HG03460 (cell line): ENCODE measurements around the gene SLC9A9.
"Not testable (repeated sequence)": the region's sequence is repeated elsewhere in the genome, so short reads cannot be mapped to it uniquely, and the experiment has no call there.

ENCODE experiments used
- ATAC-seq: cut with Tn5 transposase; IDR thresholded peaks from one replicate; pipeline ENCODE4 v1.9.1; 2021; ENCODE audit not compliant: unreplicated experiment

Gene SLC9A9

DNA sequence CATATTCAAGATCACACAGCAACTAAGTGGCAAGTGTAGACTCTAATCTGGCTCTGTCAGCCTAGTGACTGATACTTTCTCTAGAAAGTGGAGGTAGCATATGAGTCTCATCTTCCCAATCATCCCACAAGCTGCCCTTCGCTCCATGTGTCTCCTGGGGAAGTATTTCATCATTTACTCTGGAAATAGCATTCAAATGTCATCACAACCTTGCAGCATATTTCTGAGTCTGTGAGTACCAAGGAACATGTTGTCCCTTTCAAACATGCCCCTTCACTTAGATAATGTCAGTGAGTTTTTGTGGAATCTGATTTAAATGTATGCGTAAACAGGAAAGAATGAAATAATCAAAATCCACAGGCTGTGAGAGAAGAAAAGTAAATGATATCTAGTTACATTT, 322.9 kb downstream of the SLC9A9 start:
- ATAC-seq = no peak

DNA sequence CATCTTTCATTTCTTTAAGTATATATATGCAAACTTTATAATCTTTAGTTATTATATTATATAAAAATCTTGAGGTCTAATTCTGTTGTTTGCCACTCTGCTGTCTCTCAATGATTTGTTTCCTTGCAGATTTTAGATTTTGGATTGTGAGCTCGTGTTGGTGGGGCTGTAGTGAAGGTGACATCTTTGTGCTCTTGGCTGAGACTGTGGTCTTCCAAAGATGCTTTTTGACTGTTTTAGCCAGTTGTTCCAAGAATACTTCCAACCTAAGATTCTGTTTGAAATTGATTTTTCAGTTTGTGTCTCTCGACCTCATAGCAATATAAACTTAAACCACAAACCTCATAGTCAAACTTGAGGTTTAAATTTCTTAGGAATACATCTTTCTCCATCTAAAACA, 326.5 kb downstream of the SLC9A9 start:
- no peak for ATAC-seq

DNA sequence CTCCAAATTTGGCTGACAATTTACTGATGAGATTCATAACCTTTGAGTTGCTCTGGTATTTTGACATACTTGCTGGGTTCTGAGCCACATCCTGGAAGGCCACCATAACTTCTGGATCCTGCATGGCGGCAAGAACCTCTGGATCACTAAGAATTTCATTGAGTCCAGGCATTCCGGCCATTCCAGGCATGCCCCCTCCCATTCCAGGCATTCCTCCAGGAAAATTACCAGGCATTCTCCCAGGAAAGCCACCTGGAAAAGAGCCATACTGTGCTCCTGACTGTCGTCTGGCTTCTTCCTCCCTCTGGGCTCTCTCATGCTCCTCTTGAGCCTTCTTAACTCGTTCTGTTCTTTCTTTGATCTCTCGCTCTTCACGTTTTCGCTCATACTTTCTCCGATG, 331.1 kb downstream of the SLC9A9 start:
- ATAC-seq = not testable (repeated sequence)

DNA sequence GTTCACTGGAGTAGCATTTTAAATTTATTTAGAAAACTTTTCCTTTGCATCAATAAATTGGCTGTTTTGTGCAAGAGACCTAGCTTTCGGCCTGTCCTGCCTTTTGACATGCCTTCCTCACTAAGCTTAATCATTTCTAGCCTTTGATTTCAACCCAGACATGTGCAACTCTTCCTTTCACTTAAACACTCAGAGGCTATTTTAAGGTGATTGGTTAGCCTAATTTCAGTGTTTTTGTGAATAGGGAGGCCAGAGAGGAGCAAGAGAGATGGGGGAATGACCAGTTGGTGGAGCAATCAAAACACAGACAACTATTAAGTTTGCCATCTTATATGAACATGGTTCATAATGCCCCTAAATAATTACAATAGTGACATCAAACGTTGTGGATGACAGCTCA, 333.4 kb downstream of the SLC9A9 start:
- ATAC-seq = no peak

DNA sequence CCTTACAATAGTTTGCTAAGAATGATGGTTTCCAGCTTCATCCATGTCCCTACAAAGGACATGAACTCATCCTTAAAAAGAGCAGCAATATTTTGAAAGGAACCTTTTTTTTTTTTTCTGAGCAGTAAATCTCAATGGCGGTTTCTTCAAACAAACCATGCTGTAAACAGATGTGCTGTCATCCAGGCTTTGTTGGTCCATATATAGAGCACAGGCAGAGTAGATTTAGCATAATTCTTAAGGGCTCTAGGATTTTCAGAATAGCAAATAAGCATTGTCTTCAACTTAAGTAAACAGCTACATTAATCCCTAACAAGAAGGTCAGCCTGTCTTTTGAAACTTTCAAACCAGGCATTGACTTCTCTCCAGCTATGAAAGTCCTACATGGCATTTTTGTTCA, 334.2 kb downstream of the SLC9A9 start:
- no peak for ATAC-seq

DNA sequence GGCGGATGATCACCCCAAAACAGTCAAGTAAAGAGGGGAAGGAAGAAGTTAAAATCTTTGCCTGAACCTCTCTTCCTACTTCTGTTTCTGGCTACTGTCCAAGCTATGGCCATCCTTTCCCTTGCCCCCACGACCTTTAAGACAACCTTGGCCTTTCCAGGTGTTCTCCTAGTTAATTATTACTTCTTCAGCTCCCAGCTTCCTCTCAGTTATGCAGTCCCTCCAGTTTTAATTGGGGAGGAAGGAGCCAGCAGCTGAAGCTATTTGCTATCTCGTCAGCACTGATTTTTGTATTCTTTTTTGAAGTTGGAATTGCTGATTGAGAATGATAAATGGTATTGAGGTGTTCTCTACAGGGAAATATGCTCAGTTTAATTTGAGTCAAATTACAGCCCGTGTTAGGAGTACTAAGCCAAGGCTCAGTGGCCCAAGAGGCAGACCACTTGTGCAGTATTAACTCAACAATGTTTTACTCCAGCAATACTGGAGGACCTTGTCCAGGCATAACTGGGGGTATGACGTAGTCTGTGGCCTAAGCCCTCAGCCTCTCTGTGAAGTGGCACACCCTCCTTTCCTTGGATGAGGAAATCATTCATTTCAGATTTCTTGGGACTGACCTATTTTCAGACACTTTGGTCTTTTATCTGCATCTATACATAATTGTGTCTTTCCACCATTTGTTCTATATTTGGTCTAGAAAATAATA, 336.9 kb downstream of the SLC9A9 start:
- ATAC-seq = no peak

DNA sequence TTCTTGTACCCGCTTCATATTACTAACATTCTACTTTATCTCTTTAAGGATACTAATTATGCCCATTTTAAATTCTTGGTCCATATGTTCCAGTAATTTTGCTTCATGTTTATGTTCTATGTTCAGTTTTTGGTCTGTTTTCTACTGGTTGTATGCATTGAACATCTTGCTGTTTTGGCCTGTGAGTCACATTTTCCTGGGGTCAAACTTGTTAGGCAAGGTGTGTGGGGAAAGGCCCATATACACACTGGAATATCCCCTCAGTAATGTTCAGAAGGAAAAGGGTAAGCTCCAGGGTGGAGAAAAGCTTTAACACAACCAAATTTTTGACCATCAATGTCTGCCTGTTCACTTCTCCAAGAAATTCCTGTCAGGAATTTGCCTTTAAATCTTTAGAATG, 337.7 kb downstream of the SLC9A9 start:
- no peak for ATAC-seq

DNA sequence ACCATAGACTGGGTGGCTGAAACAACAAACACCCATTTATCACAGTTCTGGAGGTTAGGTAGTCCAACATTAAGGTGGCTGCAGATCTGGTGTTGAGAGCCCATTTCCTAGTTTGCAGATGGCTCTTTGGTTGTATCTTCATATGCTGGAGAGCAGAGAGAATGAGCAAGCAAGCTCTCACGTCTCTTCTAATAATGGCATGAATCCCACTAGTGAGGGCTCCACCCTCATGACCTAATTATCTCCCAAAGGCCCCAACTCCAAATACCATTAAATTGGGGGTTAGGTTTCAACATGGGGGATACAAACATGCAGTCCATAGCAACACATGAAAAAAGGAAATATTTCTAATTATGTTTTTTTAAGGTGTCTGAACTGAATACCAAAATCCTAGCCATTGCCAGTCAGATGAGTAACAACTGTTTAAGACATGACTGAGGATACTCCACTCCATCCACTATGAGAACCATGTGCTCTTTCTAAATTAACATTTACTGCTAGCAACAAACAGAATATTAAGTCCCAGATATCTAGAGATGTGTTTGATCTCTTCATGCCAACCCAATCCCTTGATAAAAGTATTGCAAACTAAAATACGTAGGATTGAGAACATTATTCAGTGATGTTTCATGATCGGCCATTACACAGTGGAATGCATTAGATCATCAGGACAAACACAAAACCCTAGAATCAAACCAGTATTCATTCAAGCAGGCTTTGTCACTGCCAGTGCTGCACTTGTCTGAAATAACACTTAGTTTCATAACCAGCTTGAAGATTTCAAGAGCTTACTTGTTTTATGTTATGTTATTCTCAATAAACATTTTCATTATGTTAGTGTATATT, 340.3 kb downstream of the SLC9A9 start:
- ATAC-seq = no peak

DNA sequence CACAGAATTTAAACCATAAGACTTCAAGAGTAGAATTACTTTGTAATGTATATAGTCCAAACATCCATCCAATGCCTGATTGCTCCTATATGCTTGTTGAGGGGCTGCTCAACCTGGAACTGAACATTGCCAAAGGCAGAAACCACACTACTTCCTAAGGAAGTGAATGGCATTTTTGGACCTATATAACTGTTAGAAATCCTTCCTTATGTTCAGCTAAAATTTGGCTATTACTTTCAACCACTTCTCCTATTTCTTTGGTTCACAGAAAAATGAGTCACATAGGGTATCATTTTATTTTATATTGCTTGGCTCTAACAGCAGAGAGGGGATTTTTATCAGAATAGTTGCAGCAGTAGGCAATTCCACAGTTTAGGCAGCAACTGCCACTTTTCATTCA, 342.1 kb downstream of the SLC9A9 start:
- ATAC-seq = no peak

DNA sequence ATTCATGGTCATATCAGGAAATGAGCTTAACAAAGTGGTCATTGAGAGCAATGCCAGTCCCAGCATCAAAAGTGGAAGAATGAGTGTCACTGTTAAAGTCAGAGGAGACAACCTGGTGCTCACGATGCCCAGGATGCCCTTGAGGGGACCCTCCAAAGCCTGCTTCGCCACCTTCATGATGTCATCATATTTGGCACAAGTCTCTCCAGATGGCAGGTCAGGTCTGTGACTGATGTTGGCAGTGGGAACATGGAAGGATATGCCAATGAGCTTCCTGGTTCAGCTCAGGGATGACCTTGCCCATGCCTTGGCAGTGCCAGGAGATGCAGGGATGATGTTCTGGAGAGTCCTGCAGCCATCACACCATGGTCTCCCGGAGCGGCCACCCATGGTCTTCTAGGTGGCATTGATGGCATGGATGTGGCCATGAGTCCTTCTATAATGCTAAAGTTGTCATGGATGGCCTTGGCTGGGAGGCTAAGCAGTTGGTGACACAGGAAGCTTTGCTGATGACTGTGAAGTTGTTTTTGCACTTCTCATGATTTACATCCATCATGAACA, 344.9 kb downstream of the SLC9A9 start:
- ATAC-seq = no peak

DNA sequence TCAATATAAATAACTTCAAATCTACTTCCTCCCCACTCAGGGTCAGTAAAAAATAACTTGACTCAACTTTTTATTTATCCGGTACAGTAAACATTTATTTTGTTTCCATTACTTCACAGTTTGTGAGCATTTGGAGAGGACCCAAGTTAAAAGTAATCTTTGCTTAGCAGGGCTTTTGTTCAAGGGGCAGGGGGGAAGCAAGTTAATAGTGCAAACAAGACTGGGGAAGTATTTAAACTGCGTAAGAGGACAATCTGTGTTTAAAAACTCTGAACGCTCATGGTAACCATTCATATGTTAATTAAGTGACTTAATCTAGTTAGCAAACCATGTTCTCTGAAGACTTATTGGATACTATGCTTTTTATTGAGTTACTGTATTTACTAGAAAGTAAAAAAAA, 346.2 kb downstream of the SLC9A9 start:
- no peak for ATAC-seq

DNA sequence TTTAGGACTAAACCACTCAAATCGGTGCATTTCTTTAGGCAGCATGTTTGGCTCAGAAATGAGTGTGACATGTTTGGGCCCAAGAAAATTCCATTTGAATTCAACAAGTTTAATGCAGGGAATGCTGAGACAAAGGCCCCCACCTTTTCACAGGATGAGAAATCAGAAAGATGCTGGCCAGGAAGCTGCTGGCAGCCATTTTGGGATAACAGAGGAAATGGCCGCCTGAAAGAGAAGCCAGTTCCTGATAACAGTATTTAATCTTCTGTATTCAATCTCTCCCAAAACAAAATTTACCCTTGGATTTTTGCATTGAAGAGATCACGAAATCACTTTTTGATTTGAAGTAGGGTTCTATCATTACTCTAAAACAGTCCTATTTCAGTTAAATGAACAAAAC, 350.9 kb downstream of the SLC9A9 start:
- no peak for ATAC-seq

DNA sequence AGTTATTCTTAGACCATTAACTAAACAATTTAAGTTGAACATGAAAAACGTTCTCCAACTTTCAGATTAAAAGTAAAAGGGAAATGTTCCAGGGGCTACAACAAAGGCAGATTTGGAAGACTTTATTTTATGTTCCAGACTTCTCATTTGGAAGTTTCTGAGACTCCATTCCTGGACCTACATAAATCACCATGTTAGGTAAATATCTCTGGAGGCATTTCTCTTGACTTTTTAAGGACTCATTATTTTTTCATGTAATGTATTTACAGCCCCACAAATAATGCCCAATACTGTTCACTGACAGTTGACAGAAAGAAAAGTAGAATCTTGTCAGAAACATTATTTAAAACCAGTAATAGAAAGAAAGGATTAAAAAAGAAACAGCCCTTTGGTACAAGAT, 352.1 kb downstream of the SLC9A9 start:
- ATAC-seq = no peak

DNA sequence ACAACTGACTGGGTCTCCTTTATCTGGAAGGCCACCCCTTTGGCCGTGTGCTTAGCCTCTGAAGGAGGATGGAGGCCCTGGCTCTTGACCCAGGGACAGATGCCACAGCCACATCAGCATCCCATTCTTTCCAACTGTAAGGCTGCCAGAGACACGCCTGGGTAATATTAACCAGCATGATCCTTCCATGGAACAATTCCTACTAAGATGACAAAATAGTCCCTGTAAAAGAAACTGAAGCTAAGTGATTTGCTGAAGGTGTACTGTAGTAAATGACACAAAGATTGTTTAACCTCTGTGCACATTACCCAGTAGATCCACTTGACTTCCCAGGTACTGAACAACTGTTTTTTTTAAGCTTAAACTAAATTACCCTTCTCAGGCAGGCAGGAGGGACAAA, 352.7 kb downstream of the SLC9A9 start:
- ATAC-seq = no peak

DNA sequence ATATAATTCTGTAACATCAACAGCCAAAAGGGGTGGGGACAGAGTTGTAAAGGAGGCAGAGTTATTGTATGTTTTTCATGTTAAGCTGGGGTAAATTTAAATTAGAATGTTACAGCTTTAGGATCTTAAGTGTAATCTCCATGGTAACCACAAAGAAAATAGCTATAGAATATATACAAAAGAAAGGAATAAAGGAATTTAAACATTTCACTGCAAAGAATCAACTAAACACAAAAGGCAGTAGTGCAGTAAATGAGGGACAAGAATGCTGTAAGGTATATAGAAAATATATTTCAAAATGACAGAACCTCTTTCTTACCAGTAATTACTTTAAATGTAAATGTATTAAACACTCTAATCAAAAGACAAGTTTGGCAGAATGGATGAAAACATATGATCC, 361.7 kb downstream of the SLC9A9 start:
- no peak for ATAC-seq

DNA sequence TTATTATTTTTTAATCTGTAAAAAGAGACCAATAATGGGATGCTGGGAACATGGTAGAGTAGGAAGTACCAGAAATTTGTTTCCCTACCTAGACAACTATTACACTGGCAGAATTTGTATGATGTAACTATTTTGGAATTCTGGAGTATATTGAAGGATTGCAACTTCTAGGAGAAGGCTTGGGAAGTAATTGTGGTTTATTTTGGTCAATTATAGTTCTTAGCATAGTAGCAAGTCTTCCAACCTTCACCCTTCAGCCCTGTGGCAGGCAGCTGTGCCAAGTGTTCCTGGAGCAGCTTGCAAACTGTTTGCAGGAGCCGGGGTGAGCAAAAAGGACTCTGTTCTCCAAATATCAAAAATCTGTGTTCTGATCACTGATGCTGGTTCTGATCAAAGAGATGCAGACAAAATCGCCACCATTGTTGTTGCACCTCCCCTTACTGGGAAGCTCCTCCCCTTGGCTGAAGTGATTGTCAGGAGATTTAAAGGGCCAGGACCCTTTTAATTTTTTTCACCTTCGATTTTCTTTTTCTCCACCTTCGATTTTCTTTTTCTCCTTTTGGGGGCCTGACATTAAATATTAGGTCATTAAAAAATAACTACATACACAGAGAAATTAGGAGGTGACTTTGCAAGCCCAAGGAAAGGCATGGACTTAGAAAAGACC, 363.3 kb downstream of the SLC9A9 start:
- ATAC-seq = no peak

DNA sequence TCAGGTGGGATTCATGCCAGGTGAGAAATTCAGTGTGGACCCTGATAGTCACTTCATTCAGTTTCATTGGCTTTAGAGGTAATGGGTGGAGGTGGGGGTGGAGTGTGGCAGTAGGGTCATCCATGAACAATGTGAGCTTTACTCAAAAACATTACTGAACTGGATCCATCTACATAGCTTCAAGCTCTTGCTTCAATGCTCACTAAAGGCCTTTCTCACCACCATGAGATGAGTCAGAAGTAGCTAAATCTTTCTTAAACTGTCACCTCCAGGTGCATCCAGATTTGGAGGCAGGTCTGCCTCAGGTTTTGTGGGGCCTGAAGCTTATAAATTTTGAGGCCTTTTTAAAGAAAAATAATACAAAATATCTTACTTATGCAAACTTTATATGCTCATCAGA, 365.1 kb downstream of the SLC9A9 start:
- no peak for ATAC-seq

DNA sequence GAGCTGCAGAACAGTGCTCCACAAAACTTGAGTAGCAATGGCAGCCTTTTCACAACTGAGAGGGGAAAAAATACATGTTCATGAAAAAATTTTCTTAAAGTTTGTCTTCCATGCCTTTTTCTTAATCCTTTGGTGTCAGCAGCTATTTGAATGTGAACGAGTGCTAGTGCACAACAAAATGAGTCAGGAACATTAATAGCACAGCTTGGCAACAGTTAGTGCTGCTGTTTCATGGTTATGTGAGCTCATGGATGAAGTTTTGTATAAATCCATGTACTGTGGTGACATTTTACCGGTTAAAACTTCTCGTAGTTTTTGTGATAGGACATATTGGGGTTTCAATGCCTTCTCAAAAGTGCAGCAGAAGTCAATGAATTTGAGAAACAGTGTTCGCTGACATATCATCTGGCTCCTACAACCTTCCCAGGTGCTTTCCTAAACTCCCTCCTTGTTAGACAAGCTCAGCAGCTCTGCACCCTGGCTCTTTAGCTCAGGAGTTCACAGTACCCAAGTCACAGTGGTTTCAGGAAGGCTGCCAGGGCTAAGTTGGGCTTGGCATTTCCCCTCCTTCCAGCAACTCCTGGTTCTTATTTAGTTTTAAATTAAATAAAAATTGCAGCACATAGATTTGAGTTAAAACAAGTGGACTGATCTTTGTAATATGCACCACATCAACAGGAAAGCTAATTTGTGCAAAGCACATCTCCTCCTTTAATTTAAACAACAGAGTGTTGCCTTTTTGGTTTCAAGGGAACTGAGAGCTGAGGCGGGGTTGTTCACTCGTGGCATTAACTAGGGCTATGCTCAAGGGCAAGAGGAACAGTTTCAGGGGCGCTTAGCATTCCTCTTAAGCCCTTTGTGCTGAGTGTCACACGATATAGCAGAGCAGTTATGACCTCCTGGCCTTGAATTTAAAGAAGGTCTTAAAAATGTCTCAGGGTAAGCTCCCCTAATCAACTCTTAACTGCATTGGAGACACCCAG, 365.9 kb downstream of the SLC9A9 start:
- ATAC-seq = no peak

DNA sequence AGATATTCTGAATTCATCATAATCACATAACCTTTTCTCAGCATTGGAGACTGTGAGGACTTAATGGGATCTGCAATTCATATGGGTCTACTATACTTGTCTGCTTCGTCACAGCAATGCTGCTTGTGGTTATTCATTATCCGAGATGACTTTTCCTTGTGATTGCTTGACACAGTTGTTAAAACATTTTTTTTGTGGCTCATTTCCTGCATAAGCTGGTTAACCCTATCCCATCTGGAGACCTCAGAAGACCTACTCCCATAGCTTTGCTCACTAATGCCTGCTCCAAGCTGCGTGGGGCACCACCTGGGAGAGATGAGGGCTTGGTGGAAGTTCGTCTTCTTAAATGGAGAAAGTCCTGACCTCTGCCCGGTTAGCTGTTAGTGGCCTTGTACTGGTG, 367.9 kb downstream of the SLC9A9 start:
- no peak for ATAC-seq

DNA sequence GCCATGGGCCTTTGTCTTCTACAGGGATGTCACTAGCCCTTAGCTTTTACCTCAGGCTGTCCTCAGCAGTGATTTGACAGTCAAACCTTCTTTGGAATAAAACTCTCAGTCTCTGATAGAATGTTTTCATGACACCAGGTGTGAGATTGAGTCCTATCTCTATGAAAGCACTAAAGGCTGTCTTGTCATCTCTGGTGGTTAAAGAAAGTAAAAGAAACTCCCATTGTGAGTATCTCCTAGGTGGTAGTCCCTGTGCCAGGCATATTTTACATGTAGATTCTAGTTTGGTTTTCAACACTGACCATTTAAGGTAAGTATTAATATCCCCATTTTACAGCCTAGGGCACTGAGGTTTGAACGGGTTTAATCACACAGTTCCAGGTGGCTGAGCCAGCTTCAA, 368.5 kb downstream of the SLC9A9 start:
- ATAC-seq = no peak
